DMS 273 (cell line): ENCODE data around the gene MAP6.
"Not testable (repeated sequence)": the region's sequence is repeated elsewhere in the genome, so short reads cannot be mapped to it uniquely, and the experiment has no call there.

Experiments
- DNase-seq: peaks from one replicate; lab custom pipeline; 2025; ENCODE audit not compliant: unreplicated experiment; lab: John Stamatoyannopoulos, UW

The MAP6 gene

DNA sequence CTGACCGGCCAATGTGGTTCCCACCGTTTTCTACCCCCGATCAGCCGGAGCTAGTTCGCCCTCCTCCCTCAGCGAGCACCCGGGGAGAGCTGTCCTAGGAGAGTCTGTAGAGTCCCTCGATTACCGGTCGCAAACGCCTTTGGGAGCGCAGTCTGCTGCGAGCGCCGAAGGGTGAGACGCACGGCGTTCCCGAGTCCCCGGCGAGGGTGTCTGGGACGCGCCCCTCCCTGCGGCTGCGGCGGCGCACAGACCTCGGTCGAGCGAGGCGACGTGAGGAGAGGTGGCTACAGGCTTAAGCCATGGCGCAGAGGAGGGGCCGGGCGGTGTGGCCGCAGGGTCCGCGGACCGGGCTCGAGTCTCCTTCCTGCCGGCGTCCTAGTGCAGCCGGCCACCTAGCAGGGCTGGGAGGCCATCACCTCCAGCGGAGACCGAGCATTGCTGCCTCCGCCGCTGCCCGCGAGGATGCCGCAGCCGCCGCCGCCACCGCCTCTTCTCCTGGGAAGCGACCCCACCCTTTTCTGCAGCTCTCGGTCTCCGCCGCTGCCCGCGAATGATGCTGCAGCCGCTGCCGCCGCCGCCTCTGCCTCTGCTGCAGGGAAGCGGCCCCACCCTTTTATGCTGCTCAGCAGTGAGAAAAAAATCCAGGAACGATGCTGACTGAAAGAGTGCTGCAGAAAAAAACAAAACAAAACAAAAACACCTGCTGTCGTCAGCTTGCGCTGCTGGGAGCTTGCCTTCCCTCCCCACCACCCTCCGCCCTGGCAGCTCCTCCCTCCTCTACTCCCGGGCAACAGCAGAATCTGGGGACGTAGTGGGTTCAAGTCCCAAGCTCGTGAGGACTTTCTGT is at the start of gene MAP6:
MAP6 (minus strand) TSS at position 588 of the 847 bp plus-strand sequence. CDS start 669 bp downstream, outside the sequence.
- peak; percentile 68 for DNase-seq

DNA sequence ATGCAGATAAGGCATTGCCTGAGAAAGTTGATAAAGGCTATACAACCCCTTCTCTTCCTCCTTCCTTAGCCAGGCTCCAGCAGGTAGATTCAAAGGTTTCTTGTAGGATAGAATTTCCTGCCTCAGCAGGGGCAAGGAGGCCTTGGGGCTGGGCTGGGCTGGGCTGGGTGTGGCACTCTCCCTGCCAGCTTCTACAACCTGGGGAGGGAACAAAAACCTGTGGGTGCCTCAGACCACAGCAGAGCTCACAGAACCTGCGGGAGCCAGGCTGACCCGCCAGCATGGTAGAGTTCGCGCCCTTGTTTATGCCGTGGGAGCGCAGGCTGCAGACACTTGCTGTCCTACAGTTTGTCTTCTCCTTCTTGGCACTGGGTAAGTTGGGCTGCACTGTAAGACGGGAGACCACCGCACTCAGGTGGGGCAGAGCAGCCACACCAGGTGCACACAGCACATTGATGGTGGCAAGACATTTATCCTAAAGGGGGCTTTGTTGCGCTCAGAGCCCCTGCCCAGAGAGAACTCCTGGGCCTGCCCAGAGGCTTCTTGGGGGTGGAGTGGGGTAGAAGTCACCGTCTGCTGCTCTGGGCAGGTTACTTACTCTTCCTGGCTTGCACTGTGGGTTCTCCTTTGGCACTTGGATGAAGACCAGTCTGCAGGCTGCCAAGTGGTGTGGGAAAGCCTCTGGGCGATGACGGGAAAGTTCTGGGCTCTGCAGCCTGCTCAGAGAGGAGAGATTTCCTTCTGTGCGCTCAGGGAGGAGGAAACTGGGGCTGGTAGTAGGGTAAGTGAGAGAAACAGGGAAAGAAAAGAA is 49.0 kb upstream of the MAP6 start, which contains the start of gene MOGAT2:
MOGAT2 (plus strand) TSS at position 231 of the 811 bp plus-strand sequence; CDS start at position 282, 51 bp downstream.
- DNase-seq: no peak

DNA sequence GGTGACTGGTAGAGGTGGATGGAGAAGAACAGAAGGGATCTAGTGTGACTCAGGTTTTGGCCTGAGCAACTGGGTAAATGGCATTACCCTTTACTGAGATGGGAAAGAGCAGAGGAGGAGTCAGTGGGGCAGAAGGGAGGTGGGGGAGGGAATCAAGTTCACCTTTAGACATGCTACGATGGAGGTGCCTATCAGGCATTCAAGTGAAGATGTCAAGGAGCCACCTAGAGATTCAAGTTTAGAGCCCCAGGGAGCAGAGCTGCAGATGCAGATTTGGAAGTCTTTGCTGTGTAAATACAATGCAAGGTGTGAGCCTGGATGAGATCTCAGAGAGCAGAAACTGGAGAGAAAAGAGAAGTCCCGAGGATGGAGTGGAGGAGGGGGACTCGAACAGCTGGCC is 47.8 kb upstream of the MAP6 start:
- DNase-seq: no peak

GRCh38 chr11:75715688-75716087 is 46.9 kb upstream of the MAP6 start:
- DNase-seq: no peak

DNA sequence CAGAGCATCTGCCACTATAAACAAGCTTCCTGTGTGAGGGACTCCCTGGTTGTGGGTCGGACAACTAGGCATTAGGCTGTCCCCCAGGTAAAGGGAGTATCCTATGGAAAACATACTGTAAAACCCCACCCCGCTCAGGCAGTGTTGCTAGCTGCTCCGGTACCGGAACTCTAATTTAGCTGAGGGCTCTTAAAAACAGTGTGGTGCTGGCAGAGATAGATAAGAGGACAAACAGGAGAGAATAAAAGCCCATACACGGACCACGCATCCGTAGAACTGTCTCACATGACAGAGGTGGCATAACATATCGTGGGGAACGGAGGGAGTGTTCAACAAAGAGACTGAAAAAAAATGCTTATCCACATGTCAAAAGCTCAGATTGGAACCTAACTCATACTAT is 45.4 kb upstream of the MAP6 start:
- no peak for DNase-seq

DNA sequence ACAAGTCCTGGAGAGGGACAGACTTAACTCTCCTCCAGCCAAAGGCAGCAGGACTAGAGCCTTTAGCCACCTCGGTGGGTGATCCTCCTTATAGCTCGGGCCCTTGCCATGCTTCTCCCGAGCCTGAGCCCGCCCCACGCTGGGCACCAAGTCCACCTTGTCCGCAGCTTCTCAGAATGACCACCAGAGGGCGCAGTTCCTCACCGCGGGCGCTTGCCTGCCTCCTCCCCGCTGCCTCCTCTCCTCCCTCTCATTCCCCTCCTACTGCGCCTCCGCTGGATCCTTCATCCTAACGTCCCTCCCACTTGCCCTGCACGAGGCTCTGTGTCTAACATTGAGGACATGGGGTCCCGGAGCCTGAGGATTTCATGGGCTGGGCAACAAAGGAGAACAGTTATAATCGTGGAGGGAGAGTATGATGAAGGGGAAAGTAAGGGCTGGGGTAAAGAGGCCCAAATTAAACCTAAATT is 37.5 kb upstream of the MAP6 start:
- peak; percentile 84 for DNase-seq

DNA sequence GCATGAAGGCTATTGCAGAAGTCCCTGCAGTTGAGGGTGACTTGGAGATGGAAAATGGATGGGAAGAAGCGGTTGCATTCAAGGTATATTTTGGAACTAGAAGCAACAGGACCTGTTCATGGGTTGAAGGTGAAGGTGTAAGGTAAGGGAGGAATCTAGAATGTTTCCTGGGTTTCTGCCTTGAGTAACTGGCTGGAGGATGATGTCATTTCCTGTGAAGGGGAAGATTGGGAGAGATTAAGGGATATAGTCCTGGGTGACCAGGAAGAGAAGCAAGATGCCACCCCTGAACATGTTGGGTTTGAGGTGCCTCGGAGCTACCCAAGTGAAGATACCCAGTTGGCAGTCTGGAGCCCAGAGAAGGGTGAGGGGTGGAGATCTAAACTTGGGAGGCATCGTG is 36.7 kb upstream of the MAP6 start:
- DNase-seq: no peak

DNA sequence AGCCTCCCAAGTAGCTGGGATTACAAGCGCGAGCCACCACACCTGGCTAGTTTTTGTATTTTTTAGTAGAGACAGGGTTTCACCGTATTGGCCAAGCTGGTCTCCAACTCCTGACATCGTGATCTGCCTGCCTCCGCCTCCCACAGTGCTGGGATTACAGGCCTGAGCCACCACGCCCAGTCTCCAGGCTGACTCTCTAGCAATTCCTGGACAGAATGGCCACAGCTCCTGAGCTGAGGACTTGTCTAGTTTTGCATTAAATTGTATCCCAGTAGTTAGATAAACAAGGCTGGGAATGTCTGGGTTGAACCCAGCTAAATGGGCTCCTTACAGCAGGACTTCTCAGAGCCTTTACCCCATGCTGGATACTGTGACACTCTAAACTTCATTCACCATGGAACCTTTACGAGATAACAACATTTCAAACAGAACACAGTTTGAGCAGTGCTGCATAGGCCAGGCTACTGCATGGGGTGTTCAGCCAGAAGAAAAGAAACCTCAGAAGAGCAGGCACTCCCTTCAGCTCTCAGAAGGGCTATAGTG is 34.9 kb upstream of the MAP6 start:
- no peak for DNase-seq

GRCh38 chr11:75700940-75701339 is 32.1 kb upstream of the MAP6 start:
- DNase-seq: no peak

DNA sequence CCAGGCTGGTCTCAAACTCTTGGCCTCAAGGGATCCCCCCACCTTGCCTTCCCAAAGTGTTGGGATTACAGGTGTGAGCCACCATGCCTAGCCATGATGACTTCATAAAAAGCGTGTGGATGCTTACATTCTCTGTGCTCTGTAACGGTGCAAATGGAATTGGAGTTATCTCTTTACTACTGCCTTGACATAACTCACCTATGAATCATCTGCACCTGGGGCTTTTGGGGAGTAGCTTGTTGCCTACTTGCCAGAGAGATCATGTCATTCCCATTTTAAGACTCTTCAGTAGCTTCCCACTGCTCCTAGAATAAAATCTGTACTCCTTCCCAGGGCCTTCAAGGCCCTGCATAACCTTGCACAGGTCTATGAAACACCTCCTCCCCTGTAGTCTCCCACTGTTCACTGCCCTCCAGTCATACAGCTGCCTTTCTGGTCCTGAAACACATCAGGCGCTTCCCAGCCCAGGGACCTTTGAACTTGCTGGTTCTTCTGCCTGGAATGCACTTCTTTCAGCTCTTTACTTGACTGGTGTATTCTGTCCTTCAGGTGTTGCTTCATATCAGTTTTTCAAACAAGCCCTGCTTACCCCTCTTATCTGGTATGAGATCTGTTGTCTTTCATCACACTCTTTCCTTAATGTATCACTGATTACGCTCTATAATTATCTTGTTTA is 29.2 kb upstream of the MAP6 start:
- no peak for DNase-seq

- no peak for DNase-seq
These were observed 23.0 kb upstream of the MAP6 start for GRCh38 chr11:75691804-75692203.

DNA sequence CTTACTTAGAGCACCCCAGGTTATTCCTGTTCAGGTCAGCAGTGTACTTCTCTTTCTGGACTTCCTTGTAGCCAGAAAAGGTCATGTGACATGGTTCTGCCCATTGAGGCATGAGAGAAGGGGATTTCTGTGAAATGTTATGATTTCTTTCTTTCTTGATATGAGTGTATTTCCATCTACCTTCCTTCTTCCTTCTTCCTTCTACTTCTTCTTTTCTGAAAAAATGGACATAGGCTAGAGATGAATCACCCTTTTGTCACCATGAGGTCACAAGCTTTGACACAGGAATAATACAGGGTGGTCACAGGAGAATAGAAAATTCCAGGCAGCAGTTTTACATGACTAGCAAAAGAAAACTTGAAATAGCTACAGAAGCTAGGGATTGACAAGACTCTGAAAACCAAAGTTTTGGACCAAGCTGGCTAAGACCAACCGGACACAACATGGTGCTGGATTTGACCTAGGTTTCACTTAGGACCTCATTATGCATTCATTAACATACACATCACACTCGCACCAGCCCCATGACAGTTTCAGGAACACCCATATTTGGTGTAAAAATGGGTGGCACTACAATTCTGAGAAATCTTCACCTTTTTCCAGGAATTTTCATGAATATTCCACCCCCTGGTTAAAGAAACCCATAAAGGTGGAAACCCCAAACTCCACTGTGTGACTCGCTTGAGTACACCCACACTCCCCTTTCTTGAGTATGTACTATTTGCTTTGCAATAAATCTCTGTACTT is 21.2 kb upstream of the MAP6 start:
- DNase-seq: no peak

DNA sequence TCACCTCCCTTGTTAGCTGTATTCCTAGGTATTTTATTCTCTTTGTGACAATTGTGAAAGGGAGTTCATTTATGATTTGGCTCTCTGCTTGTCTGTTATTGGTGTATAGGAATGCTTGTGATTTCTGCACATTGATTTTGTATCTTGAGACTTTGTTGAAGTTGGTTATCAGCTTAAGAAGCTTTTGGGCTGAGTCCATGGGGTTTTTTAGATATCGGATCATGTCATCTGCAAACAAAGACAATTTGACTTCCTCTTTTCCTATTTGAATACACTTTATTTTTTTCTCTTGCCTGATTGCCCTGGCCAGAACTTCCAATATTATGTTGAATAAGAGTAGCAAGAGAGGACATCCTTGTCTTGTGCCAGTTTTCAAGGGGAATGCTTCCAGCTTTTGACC is 15.0 kb upstream of the MAP6 start:
- not testable (repeated sequence) for DNase-seq

DNA sequence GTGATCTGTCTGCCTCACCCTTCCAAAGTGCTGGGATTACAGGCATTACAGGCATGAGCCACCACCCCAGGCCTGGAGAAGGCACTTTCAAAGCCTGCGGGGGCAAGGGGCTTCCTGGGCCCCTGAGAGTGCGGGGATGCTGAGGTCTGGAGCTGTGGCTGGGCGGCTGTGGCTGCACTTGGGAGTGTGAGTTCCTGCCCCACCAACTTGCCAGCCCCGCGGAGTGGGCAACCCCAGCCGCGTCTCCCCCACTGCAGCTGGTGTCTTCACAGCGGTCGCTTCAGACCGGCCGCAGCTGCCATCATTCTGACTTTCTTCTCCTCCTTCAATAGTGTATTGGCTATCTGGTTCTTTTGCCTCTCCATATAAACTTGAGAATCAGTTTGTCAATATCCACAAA is 10.7 kb upstream of the MAP6 start:
- no peak for DNase-seq

- no peak for DNase-seq
These were observed 9.9 kb upstream of the MAP6 start for GRCh38 chr11:75678620-75679259.

DNA sequence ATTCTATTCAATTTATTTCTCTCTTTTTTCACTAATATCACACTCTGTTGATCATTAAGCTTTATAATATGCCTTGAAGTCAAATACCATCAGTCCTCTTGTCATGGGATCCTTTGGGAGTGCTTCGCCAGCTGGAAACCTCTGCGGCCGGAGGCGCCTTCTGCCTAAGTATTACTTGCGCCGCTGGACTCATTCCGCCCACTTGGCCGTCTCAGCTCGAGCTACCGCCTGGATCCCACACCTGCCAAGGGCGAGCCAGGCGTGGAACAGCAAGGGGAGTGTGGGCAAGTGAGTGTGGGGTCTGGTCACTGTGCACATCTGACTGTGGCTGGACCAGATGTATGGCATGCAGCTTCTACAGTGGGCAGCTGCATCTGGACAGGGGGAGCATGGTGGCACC is 9.1 kb upstream of the MAP6 start:
- peak; percentile 8 for DNase-seq

- DNase-seq: no peak
These were observed 8.4 kb upstream of the MAP6 start for GRCh38 chr11:75677275-75677674.

DNA sequence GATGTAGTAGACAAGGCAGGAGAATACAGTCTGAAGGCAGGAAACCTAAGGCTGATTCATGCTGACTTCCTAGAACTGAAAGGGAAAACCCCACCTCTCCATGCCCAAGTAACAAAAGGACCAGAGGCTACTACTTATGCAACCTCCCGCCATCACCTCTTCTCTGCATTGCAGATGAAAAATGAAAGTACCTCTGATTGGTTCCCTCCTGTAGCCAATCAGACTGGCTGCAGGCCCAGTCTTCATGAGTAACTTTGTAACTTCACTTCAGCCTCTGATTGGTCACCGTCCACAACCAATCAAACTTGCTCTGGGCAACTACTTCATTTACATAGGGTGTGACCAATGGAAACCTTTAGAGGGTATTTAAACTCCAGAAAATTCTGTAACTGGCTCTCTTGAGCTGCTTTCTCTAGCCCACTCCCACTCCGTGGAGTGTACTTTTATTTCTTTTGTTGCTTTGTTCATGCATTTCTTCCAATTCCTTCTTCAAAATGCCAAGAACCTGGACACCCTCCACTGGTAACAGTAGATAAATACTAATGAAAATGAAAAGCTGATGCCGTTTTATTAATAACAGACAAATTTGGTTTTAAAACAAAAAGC is 5.2 kb upstream of the MAP6 start:
- peak; percentile 34 for DNase-seq

DNA sequence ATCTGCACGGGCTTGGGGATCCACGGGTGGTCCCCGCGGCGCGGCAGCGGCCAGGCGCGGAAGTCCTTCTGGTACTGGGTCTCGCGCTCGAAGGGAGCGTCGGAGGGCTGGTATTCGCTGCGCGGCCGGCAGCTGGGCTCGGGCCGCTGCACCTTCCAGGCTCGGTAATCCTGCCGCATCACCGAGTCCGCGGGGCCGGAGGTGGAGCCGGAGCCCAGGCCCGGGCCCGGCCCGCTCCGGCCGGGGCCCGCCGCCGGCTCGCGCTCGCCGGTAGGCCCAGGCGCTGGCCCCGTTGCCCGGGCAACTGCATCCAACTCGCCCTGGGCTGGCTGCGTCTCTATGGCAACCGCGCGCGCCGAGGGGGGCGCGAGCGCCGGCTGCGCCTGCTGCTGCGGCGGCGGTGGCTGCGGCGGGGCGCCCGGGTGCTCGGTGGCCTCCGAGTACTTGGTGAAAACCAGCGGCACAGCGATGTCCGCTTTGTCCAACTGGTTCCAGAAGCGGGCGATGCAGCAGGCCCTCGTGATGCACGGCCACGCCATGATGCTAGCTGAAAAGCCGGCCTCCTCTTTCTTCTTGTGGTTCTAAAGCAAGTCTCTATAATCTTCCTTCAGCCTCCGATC is 897 bp downstream of the MAP6 start:
- peak; percentile 89 for DNase-seq
